HG03354 (cell line): ENCODE data around the gene FAM120B.

Experiments
- ATAC-seq: cut with Tn5 transposase; IDR thresholded peaks from one replicate; pipeline ENCODE4 v1.9.1; 2021; ENCODE audit warnings: mild to moderate bottlenecking; ENCODE audit not compliant: unreplicated experiment, poor library complexity, severe bottlenecking

Gene FAM120B

GRCh38 chr6:170436209-170436809 is 129.8 kb downstream of the FAM120B start:
- ATAC-seq, result no peak

- ATAC-seq, result no peak
Observed at GRCh38 chr6:170437719-170438401, 131.3 kb downstream of the FAM120B start.

- ATAC-seq, result peak; percentile 99
Observed at GRCh38 chr6:170438402-170438753, 131.8 kb downstream of the FAM120B start.

GRCh38 chr6:170438861-170439260 is 132.3 kb downstream of the FAM120B start:
- no peak for ATAC-seq

DNA sequence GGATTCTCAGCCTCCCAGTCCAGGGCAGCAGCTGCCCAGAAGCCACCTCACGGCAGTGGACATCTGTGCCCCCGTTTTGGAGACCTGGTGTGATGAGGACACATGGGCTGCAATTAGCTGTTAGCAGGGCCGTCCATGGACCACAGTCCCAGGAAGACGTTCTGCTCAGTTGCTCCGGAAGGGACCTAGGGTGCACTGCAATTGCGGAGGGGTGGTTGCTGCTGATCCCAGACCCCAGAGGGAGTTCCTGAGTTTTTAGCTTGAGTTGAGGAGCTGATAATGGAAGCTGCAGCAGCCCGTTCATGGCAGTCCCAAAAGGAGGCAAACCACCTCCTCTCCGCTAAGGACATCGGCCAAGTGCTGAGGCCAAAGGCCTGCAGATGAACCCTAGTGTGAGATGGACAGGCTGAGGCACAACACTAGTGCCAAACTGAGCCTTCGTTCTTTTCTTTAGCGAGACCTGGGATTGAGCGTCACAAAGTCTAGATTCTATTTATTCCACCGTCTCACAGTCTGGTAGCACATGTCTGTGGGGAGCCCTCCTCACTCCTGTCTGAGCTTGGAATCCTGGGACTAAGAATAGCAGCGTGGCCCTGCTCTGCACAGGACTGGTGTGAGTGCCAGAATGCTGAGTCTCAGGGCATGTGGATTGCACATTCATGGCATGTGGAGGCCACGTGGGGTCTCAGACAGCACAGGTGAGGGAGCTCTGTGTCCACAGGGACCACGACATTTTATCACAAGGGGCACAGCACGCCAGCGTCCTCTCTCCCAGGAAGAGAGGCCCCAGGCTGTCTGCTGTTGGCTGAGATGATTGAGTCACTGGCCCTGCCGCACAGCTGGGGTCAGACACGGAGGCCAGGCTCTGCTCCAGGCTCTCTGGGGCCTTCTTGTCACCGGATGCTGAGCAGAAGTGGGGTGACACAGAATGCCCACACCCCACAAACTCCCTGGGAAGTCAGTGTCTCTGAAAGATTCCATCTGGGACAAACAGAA is 133.1 kb downstream of the FAM120B start:
- no peak for ATAC-seq

DNA sequence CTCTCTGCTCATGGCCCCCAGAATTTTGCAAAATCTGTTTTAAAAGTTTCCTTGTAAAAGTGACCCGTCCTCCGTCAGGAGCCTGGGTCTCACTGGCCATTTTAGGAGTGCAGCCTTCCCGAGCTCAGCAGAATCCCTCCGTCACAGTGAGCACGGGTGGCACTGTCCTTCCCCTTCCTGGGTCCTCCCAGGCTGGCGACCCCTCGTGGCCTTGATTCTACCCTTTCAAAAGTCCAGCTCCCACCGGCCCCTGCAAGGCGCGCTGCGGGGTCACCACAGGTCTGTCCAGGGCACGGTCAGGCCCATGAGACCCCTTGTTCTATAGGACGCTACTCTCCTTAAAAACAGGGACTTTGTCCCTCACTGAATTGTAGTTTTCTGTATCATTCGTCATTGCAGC is 133.9 kb downstream of the FAM120B start:
- no peak for ATAC-seq

DNA sequence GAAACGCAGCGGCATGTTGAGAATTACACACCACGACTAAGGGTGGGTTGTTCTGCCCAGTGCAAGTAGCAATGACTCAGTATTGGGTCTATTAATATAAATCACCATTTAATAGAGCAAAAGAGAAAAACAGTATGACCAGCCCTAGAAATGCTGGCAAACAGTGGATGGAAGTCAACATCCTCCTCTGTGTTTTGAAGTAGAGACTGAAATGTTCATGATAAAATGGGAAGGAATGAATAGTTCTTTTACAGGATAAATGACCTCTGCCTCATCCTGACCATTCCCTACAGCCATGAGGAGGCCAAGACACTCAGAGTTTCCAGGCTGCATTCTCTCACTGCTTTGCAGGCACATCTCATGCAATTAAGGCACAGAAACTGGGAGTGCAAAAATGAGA is 134.8 kb downstream of the FAM120B start:
- no peak for ATAC-seq

- no peak for ATAC-seq
Observed at GRCh38 chr6:170442596-170442995, 136.0 kb downstream of the FAM120B start.

DNA sequence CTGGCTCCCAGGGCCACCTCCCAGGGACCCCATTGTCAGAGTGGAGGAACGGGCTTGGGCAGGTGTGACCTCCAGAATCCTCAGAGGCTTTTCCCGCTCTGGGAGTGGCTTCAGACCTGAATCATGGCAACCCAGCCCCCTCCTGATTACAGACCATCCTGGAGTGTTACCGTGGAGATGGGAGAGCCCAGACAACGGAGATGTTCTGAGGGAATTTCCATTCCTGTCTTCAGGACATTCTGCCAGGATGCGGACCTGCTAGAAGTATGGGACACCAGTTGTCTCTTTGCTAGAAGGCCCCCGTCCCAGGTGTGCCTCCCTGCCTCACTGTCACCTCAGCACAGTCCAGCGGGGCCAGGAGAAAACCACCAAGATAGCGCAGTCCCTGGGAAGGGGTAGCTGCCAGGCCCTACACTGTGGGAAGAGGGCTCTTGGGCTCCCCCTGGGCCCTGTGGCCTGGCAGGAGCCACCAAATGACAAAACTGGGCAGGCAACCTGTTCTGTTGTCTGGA is 136.6 kb downstream of the FAM120B start:
- no peak for ATAC-seq

GRCh38 chr6:170444056-170444591 is 137.6 kb downstream of the FAM120B start:
- ATAC-seq, result no peak

DNA sequence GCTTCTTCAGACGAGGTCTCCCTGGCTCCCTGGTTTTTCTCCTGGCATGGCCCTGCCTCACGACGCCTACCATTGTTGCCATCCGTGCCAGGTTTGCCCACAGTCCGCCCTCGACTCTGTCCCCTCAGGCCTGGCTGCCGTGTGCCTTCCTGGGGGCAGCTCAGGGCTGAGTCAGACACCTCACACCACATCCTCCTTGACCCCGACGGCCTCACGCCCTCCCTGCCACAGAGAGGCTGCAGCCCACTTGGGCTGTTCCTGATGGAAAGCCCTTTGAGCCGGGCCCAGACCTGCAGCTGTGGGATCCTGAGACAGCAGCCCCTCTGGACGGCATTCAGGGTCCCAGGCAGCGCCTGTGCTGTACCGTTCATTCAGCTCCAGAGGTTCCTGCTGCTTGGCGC is 138.3 kb downstream of the FAM120B start:
- no peak for ATAC-seq

DNA sequence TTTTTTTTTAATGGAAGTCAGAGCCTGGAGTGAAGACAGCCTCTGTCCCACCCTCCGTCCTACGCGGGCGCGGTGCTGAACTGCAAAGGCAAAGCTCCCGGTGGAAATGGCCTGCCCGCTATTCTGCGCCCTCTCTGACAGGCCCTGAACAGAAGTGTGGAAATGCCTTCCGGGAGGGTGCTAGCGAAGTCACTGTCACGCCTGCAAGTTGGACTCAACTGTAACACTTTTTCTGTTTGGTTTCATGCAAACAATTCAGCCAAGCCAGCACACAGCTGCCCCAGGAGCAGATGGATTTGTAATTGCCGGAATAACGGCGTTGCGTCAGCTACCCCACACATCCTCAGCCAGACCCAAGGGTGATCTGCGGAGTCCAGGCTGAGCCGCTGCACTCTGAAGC is 138.9 kb downstream of the FAM120B start:
- ATAC-seq, result no peak

- no peak for ATAC-seq
Observed at GRCh38 chr6:170445971-170446370, 139.4 kb downstream of the FAM120B start.

DNA sequence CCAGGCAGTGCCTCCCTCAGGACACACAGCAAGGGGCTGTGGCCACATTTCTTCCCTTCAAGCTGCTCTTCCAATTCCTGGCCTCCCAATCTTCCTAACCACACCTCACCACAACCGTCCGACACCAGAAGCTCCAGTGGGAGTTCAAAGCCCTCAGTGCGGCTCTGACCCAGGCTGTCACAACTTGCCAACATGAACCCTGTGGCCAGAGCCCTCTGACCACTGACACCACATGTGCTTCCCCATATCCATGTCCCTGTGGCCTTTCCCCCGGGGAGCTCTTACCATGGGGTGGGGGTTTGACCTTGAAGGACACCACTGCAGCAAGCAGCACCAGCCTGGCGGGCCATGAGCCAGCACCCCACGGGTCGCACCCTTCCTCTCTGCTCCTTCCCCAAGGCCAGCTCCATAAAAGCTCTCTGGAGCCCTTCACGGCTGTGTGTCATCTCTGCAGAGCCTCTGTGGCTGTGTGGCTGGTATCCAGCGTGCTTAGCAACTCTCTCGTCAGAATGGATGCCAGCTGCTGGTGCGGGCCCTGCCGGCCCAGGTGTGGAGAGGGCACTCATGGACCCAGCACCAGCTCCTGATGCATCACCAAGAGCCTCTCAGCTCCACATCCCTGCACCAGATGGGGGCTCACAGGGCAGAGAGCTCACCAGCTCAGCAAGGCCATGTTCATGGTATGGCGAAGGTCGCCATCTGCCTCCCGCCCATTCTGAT is 140.4 kb downstream of the FAM120B start:
- ATAC-seq, result no peak

- ATAC-seq, result no peak
Observed at GRCh38 chr6:170447561-170447930, 141.0 kb downstream of the FAM120B start.

- ATAC-seq, result no peak
Observed at GRCh38 chr6:170448317-170448716, 141.8 kb downstream of the FAM120B start.

DNA sequence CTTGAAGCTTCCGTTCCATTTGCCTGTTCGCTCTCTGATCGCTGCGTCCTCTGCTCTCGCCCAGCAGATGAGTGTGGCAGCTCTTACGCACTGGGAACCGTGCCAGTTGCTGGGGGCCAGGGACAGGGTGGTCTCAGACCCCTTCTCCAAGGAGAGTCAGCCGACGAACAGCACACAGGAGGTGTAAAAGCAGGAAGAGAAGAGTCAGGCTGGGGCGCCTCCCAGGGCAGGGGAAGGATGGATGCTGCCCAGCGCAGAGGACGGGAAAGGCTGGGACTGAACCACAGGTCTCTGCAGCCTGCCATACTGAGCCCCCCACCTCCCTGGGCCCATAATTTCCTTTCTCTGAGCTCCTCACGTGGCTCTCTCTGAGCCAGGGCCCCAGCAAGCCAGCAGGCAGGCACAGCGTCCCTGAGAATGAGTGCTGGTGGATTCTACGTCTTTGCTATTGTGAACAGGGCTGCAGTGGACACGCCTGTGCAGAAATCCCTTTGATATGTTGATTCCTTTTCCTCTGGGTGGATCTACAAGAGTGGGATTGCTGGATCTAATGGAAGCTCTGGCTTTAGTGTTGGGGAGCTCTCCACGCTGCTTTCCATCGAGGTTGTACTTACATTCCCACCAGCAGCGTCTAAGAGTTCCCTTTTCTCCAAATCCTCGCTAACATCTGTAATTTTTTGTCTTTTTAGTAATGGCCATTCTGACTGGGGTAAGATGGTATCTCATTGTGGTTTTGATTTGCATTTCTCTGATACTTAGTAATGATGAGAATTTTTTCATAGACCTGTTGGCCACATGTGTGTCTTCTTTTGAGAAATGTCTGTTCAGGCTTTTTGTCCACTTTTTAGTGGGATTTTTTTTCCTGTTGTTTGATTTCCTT is 142.4 kb downstream of the FAM120B start:
- no peak for ATAC-seq

DNA sequence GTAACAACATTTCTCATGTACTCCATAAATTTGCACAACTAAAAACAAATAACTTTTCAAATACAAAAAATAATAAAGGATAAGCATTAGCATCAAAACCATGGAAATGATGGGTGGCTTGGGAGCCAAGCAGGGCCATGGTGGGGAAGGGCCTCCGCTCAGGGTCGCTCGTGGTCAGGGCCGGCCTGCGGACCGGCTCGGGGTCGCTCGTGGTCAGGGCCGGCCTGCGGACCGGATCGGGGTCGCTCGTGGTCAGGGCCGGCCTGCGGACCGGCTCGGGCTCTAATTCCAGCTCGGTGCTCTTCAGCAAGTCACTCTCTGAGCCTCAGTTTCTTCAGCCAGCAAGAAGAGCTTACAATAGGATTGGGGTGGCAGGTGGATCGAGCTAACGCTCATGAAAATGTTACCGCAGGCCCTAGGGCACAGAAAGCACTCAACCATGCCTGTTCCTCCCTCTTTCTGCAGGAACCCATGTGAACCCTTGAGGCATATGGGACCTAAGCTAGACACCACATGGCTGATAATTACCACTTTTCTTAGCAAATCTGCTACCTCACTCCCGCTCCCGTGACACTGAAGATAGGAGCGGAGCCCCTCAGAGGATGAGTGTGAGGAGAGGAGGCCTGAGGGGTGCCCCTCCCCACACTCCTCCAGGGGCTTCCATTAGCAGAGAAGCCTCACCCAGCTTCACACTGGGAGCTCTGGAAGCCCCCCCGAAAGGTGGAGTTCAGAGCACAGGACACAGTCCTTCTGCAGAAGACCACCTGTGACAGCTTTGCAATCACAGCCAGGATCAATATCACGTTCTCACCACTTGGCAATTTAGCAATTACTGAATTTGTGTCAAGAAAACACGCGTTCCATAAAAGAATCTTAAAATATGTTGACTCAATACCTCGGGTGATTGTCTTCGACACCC is 143.5 kb downstream of the FAM120B start:
- ATAC-seq, result no peak
